A549 (cell line): Measurements from ENCODE around the gene ABCB8. TPM values are rescaled to one million over a fixed set of nuclear protein-coding genes. Genes with fewer than 3 reads are reported as not detected.

Experiments used
- ATAC-seq, 2 experiments: fragments of 200-7000 bp in 1 of 2; fragments of >200 bp in 1 of 2; cut with Nextera tagmentation in 1 of 2; cut with Tn5 transposase in 1 of 2; 3 replicates each; pipeline versions ENCODE4 v1.8.0 to v1.9.1; 2018 to 2020; ENCODE audit warnings: mild to moderate bottlenecking in 1 of 2, moderate library complexity in 1 of 2
- CTCF ChIA-PET: fragments of 300-600 bp; sonication (Branson Sonifier 250); formaldehyde crosslinking; extraction: SDS; loops from one replicate; lab custom pipeline; 2021; ENCODE audit warnings: antibody characterized with exemption, inconsistent platforms; lab: Yijun Ruan, JAX
- POLR2A ChIA-PET: fragments of 350-600 bp; formaldehyde crosslinking; extraction: SDS; loops from one replicate; lab custom pipeline; 2021; ENCODE audit warnings: antibody characterized with exemption, inconsistent platforms; lab: Yijun Ruan, JAX
- DNase-seq, 2 experiments: peaks; one replicate each; pipeline versions ENCODE4 v3.0.0 to v3.0.0-alpha.2; 2011 to 2016; ENCODE audit warnings: low read depth in 1 of 2, low spot score in 1 of 2
- FAIRE-seq: peaks from 2 replicates; lab custom pipeline; 2011; peaks lifted over from hg19 to GRCh38; lab: Jason Lieb, UNC
- H3K27ac ChIP-seq, 2 experiments: fragments of >200 bp; sonication (Bioruptor Twin); formaldehyde crosslinking; 3 replicates each; pipeline ENCODE4 v1.5.1; 2016 to 2017
- H3K4me1 ChIP-seq: fragments of >200 bp; sonication (Bioruptor Twin); formaldehyde crosslinking; 3 replicates; pipeline ENCODE4 v1.6.1; 2016
- H3K4me2 ChIP-seq: fragments of >200 bp; sonication (Bioruptor Twin); formaldehyde crosslinking; 3 replicates; pipeline ENCODE4 v1.6.1; 2016
- H3K4me3 ChIP-seq: fragments of >200 bp; sonication (Bioruptor Twin); formaldehyde crosslinking; 3 replicates; pipeline ENCODE4 v1.5.1; 2016
- H3K9me3 ChIP-seq: fragments of >200 bp; sonication (Bioruptor Twin); formaldehyde crosslinking; 3 replicates; pipeline ENCODE4 v1.6.1; 2016
- CEBPB ChIP-seq, 2 experiments: fragments of >200 bp in 1 of 2; sonication (Bioruptor Twin) in 1 of 2; formaldehyde crosslinking in 1 of 2; IDR thresholded peaks; 2 replicates each; pipeline ENCODE4 v1.6.1; 2012 to 2016
- CHD2 ChIP-seq: fragments of 150-350 bp; IDR thresholded peaks from 2 replicates; pipeline ENCODE4 v1.6.1; 2014; ENCODE audit warnings: low read length; ENCODE audit not compliant: partially characterized antibody
- EHMT2 ChIP-seq: fragments of 200-600 bp; sonication (generic); IDR thresholded peaks from 2 replicates; pipeline ENCODE4 v1.6.1; 2016; ENCODE audit warnings: antibody characterized with exemption, low read depth, mild to moderate bottlenecking, moderate library complexity
- FOSB ChIP-seq: fragments of 250-450 bp; sonication (Bioruptor Pico); IDR thresholded peaks from 2 replicates; pipeline ENCODE4 v1.5.0; 2020; ENCODE audit warnings: mild to moderate bottlenecking, moderate library complexity
- GATA3 ChIP-seq: IDR thresholded peaks from 2 replicates; pipeline ENCODE4 v1.6.1; 2012; ENCODE audit warnings: borderline replicate concordance
- HDAC2 ChIP-seq: fragments of 200-600 bp; sonication (generic); IDR thresholded peaks from 2 replicates; pipeline ENCODE4 v1.6.1; 2016
- NPAS2 ChIP-seq: fragments of 250-450 bp; sonication (Bioruptor Pico); IDR thresholded peaks from 2 replicates; pipeline ENCODE4 v1.8.0; 2022; ENCODE audit warnings: mild to moderate bottlenecking, moderate library complexity, borderline replicate concordance
- POLR2AphosphoS2 ChIP-seq: conservative IDR thresholded peaks from 2 replicates; pipeline ENCODE4 v1.6.1; 2012; ENCODE audit warnings: low read length, improper control_type of control experiment, inconsistent platforms
- RAD21 ChIP-seq, 2 experiments: fragments of >200 bp in 1 of 2; sonication (Bioruptor Twin) in 1 of 2; formaldehyde crosslinking in 1 of 2; IDR thresholded peaks in 1 of 2; conservative IDR thresholded peaks in 1 of 2; 2 replicates in 1 of 2; 3 replicates in 1 of 2; pipeline ENCODE4 v1.6.1; 2012 to 2018; ENCODE audit warnings: inconsistent platforms in 1 of 2
- RARB ChIP-seq: fragments of 250-450 bp; sonication (Bioruptor Pico); IDR thresholded peaks from 2 replicates; pipeline ENCODE4 v1.8.0; 2021; ENCODE audit warnings: mild to moderate bottlenecking, moderate library complexity
- RCOR1 ChIP-seq: fragments of 150-350 bp; IDR thresholded peaks from 2 replicates; pipeline ENCODE4 v1.6.1; 2014; ENCODE audit warnings: antibody characterized with exemption, low read length, low read depth
- RFX5 ChIP-seq: fragments of 450-650 bp; IDR thresholded peaks from 2 replicates; pipeline ENCODE4 v1.7.1; 2014; ENCODE audit warnings: antibody characterized with exemption, mild to moderate bottlenecking, moderate library complexity
- SMC3 ChIP-seq: fragments of >200 bp; sonication (Bioruptor Twin); formaldehyde crosslinking; IDR thresholded peaks from 3 replicates; pipeline ENCODE4 v1.6.1; 2018; ENCODE audit warnings: inconsistent platforms
- SREBF2 ChIP-seq: fragments of 450-650 bp; IDR thresholded peaks from 2 replicates; pipeline ENCODE4 v1.6.1; 2014; ENCODE audit warnings: mild to moderate bottlenecking, moderate library complexity
- TFCP2L1 ChIP-seq: fragments of 250-450 bp; sonication (Bioruptor Pico); IDR thresholded peaks from 2 replicates; pipeline ENCODE4 v1.5.0; 2021; ENCODE audit warnings: mild to moderate bottlenecking
- ZNF302 ChIP-seq: fragments of 250-450 bp; sonication (Bioruptor Pico); IDR thresholded peaks from 2 replicates; pipeline ENCODE4 v1.9.0; 2021; ENCODE audit warnings: inconsistent platforms, mild to moderate bottlenecking, moderate library complexity
- WGBS: methylation state at CpG from one replicate; pipeline ENCODE4 v1.1.6; 2017; ENCODE audit errors: missing lambda C conversion rate; 5-methylcytosine and 5-hydroxymethylcytosine counted together
- polyA plus RNA-seq, 4 experiments: library from polyadenylated mRNA; depleted of rRNA in 3 of 4; stranded (reverse); fragments of >200 nt; fragmentation: RNase III in 1 of 4; extraction: RNeasy Plus Mini Kit Qiagen cat#74134 plus additional on column Dnase treatment in 1 of 4; gene quantifications; 2 replicates in 3 of 4; 3 replicates in 1 of 4; pipeline ENCODE4 v1.2.3, GENCODE V29; 2011 to 2017
- TF ChIP-seq, protein P1 (sequence below): fragments of 250-450 bp; sonication (Bioruptor Pico); IDR thresholded peaks from 2 replicates; pipeline ENCODE4 v1.5.0; 2021; ENCODE audit warnings: mild to moderate bottlenecking, moderate library complexity, borderline replicate concordance
- TF ChIP-seq, protein P2 (sequence below): fragments of >200 bp; sonication (Bioruptor Twin); formaldehyde crosslinking; IDR thresholded peaks from 2 replicates; pipeline ENCODE4 v1.6.1; 2016
- TF ChIP-seq, protein P3 (sequence below): fragments of >200 bp; sonication (Bioruptor Twin); formaldehyde crosslinking; IDR thresholded peaks from 3 replicates; pipeline ENCODE4 v1.5.1; 2016
- TF ChIP-seq, protein P4 (sequence below): IDR thresholded peaks from 2 replicates; pipeline ENCODE4 v1.6.1; 2012; ENCODE audit warnings: low read depth, borderline replicate concordance

Gene ABCB8
- polyA plus RNA-seq, 2 of the 4 experiments (the other 2 are of a cell fraction): 19.6 to 41.1 TPM

DNA sequence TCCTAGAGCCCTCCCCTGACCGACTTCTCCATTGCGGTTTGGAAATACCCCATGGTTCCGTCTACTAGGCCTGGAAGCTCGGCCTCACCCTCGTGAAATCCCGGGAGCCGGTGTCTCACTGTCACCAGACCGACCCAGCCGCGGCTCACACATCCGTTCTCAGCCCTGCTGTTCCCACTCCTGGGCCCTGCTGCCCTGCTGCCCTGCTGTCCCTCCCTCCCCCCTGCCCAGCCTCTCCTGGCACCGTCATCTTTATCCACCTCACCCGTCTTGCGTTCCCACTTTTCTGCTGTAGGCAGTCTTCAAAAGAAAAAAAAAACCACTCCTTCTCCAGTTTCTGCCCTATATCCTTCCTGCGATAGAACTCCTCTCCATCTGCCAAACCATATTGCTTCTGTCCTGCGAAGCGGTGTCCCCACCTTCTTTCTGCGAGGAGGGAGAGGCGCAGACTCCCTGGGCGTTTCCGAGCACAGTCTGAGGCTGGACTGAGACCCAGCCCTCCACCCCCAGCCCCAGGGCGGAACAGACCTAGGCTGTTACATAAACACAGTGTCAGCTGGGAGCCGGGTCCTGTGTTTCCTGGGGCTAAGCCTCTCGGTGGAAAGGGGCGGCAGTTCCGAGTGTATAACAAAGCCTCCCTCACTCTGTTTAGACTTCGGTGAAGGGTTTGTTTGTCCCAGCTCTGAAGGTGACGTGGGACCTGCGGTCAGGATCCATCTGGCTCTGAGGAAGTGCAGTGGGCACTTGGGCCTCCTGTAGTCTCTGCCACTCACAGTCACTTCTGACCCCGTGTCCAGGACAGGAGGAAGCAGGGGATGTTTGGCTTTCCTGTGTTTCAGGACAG, 60.8 kb downstream of the ABCB8 start:
- ChIA-PET CTCF (interaction anchor here (0.5 to 27.1 kb wide), 8 partner anchors 12 to 222 kb away, joined by 3 to 412 read pairs (median 4); no protein-coding TSS in a partner anchor), POLR2A (no interaction called here)
- FAIRE-seq: no peak
- Histone ChIP-seq H3K4me3 (no peak overlapping the region), H3K4me2 (peak overlapping the region; percentile 97), H3K4me1 (peaks cover 29% of the 10 kb centered on the region), H3K27ac (peak overlapping the region in 1 of 2 experiments; percentile 98; a peak in 3 of 6 replicates), H3K9me3 (no peaks in the 10 kb centered on the region)
- TF ChIP-seq, protein P1, sequence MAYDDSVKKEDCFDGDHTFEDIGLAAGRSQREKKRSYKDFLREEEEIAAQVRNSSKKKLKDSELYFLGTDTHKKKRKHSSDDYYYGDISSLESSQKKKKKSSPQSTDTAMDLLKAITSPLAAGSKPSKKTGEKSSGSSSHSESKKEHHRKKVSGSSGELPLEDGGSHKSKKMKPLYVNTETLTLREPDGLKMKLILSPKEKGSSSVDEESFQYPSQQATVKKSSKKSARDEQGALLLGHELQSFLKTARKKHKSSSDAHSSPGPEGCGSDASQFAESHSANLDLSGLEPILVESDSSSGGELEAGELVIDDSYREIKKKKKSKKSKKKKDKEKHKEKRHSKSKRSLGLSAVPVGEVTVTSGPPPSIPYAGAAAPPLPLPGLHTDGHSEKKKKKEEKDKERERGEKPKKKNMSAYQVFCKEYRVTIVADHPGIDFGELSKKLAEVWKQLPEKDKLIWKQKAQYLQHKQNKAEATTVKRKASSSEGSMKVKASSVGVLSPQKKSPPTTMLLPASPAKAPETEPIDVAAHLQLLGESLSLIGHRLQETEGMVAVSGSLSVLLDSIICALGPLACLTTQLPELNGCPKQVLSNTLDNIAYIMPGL (CRISPR knock-in tag): no peak
- TF ChIP-seq NPAS2 (CRISPR knock-in tag) (no peak), SREBF2 (no peak), TFCP2L1 (CRISPR knock-in tag) (no peak), CHD2 (no peak), HDAC2 (no peak), GATA3 (no peak), ZNF302 (CRISPR knock-in tag) (no peak), RAD21 (conservative IDR thresholded peaks at IDR 0.05 in 1 of 2, IDR thresholded peaks at IDR 0.05 in 1 of 2) (no peak), SMC3 (no peak), CEBPB (IDR thresholded peaks at IDR 0.05) (no peak), RARB (CRISPR knock-in tag) (no peak), EHMT2 (no peak), RCOR1 (no peak), RFX5 (no peak), POLR2AphosphoS2 (no peak), FOSB (CRISPR knock-in tag) (no peak)
- TF ChIP-seq, protein P2, sequence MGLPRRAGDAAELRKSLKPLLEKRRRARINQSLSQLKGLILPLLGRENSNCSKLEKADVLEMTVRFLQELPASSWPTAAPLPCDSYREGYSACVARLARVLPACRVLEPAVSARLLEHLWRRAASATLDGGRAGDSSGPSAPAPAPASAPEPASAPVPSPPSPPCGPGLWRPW: no peak
- TF ChIP-seq, protein P3, sequence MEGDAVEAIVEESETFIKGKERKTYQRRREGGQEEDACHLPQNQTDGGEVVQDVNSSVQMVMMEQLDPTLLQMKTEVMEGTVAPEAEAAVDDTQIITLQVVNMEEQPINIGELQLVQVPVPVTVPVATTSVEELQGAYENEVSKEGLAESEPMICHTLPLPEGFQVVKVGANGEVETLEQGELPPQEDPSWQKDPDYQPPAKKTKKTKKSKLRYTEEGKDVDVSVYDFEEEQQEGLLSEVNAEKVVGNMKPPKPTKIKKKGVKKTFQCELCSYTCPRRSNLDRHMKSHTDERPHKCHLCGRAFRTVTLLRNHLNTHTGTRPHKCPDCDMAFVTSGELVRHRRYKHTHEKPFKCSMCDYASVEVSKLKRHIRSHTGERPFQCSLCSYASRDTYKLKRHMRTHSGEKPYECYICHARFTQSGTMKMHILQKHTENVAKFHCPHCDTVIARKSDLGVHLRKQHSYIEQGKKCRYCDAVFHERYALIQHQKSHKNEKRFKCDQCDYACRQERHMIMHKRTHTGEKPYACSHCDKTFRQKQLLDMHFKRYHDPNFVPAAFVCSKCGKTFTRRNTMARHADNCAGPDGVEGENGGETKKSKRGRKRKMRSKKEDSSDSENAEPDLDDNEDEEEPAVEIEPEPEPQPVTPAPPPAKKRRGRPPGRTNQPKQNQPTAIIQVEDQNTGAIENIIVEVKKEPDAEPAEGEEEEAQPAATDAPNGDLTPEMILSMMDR: no peak
- TF ChIP-seq, protein P4, sequence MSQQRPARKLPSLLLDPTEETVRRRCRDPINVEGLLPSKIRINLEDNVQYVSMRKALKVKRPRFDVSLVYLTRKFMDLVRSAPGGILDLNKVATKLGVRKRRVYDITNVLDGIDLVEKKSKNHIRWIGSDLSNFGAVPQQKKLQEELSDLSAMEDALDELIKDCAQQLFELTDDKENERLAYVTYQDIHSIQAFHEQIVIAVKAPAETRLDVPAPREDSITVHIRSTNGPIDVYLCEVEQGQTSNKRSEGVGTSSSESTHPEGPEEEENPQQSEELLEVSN: no peak
- no peak for DNase-seq
- 93% methylated on average over 29 of the region's 30 CpGs for WGBS
- no peak for ATAC-seq
